OCI-LY1 (cell line): ENCODE measurements around the gene STK24.

Experiments used
- CTCF ChIP-seq: fragments of 200-600 bp; sonication (generic), shearing (Covaris generic); IDR thresholded peaks from 2 replicates; pipeline ENCODE4 v1.5.1; 2017; ENCODE audit warnings: mild to moderate bottlenecking, antibody characterized with exemption, low read length, moderate library complexity, mixed read lengths
- EZH2 ChIP-seq: fragments of 200-600 bp; sonication (generic), shearing (Covaris generic); IDR thresholded peaks from 2 replicates; pipeline ENCODE4 v1.8.0; 2017; ENCODE audit warnings: borderline replicate concordance, mixed run types, mild to moderate bottlenecking, antibody characterized with exemption, low read length, moderate library complexity, mixed read lengths

- TF ChIP-seq CTCF (no peak), EZH2 (no peak)
Observed at GRCh38 chr13:98540476-98540875, 36.4 kb downstream of the STK24 start.
